GM23248 (cell line): ENCODE results near the gene TWSG1. TPM values are rescaled to one million over a fixed set of nuclear protein-coding genes. Genes with fewer than 3 reads are reported as not detected.

Experiments
- DNase-seq: peaks from one replicate; pipeline ENCODE4 v3.0.0-alpha.2; 2015
- H2AFZ ChIP-seq: fragments of 200-600 bp; sonication (generic); 2 replicates; pipeline ENCODE4 v1.6.1; 2016; ENCODE audit warnings: antibody characterized with exemption
- H3F3A ChIP-seq: fragments of 200-600 bp; sonication (generic); 2 replicates; pipeline ENCODE4 v1.6.1; 2016; ENCODE audit warnings: mild to moderate bottlenecking, antibody characterized with exemption, mixed run types; ENCODE audit not compliant: insufficient read depth
- H3K27ac ChIP-seq: fragments of 200-600 bp; sonication (generic); 2 replicates; pipeline ENCODE4 v1.5.1; 2016; ENCODE audit warnings: mild to moderate bottlenecking
- H3K27me3 ChIP-seq: fragments of 200-600 bp; sonication (generic); replicated peaks from 2 replicates; pipeline ENCODE4 v1.6.1; 2016; ENCODE audit warnings: mild to moderate bottlenecking; ENCODE audit not compliant: insufficient read depth
- H3K36me3 ChIP-seq: fragments of 200-600 bp; sonication (generic); 2 replicates; pipeline ENCODE4 v1.6.1; 2016; ENCODE audit warnings: low read depth, mild to moderate bottlenecking
- H3K4me1 ChIP-seq: fragments of 200-600 bp; sonication (generic); 2 replicates; pipeline ENCODE4 v1.6.1; 2016; ENCODE audit warnings: mild to moderate bottlenecking; ENCODE audit not compliant: insufficient read depth
- H3K4me2 ChIP-seq: fragments of 200-600 bp; sonication (generic); one replicate; pipeline ENCODE4 v1.6.1; 2016; ENCODE audit warnings: mild to moderate bottlenecking; ENCODE audit not compliant: unreplicated experiment
- H3K4me3 ChIP-seq: fragments of 200-600 bp; sonication (generic); 2 replicates; pipeline ENCODE4 v1.5.1; 2016; ENCODE audit warnings: mild to moderate bottlenecking
- H3K79me2 ChIP-seq: fragments of 200-600 bp; sonication (generic); 2 replicates; pipeline ENCODE4 v1.6.1; 2016; ENCODE audit warnings: mild to moderate bottlenecking; ENCODE audit not compliant: insufficient read depth
- H3K9ac ChIP-seq: fragments of 200-600 bp; sonication (generic); 2 replicates; pipeline ENCODE4 v1.6.1; 2016; ENCODE audit warnings: mild to moderate bottlenecking
- H3K9me2 ChIP-seq: fragments of 200-600 bp; sonication (generic); 2 replicates; pipeline ENCODE4 v1.6.1; 2016; ENCODE audit warnings: mixed run types, mild to moderate bottlenecking, moderate library complexity; ENCODE audit not compliant: insufficient read depth
- H3K9me3 ChIP-seq: fragments of 200-600 bp; sonication (generic); one replicate; pipeline ENCODE4 v1.6.1; 2017; ENCODE audit warnings: low read depth
- H4K20me1 ChIP-seq: fragments of 200-600 bp; sonication (generic); 2 replicates; pipeline ENCODE4 v1.6.0; 2016; ENCODE audit not compliant: insufficient read depth
- EZH2 ChIP-seq: fragments of 200-600 bp; sonication (generic); IDR thresholded peaks from 2 replicates; pipeline ENCODE4 v1.6.1; 2018; ENCODE audit warnings: antibody characterized with exemption, mild to moderate bottlenecking; ENCODE audit not compliant: insufficient read depth, poor library complexity, severe bottlenecking
- EZH2phosphoT487 ChIP-seq: fragments of 200-600 bp; sonication (generic); IDR thresholded peaks from 2 replicates; pipeline ENCODE4 v1.6.1; 2018; ENCODE audit warnings: antibody characterized with exemption, moderate library complexity, mild to moderate bottlenecking, low read depth; ENCODE audit not compliant: insufficient read depth
- WGBS, 2 experiments: methylation state at CpG; one replicate each; pipeline ENCODE4 v1.1.6; 2015 to 2017; ENCODE audit warnings: low lambda C conversion rate in 2 of 2, low coverage in 1 of 2; ENCODE audit errors: missing lambda C conversion rate in 2 of 2; 5-methylcytosine and 5-hydroxymethylcytosine counted together
- in situ Hi-C: fragments of 300-500 bp; cut with MboI; formaldehyde crosslinking; loops from 2 replicates; pipeline ENCODE4 v1.15.0; 2020
- polyA plus RNA-seq: library from polyadenylated mRNA; unstranded; fragments of >200 nt; fragmentation: Nextera tagmentation; extraction: Ambion mirVana; gene quantifications from 2 replicates; pipeline ENCODE4 v1.2.1, GENCODE V29; 2016
- total RNA-seq: library from RNA; depleted of rRNA; stranded (reverse); fragments of >200 nt; shearing (Covaris generic); gene quantifications from 2 replicates; pipeline ENCODE4 v1.2.3, GENCODE V29; 2014

The TWSG1 gene
- total and polyA plus RNA-seq, 2 experiments from 2014 or later = 113 to 136 TPM

DNA sequence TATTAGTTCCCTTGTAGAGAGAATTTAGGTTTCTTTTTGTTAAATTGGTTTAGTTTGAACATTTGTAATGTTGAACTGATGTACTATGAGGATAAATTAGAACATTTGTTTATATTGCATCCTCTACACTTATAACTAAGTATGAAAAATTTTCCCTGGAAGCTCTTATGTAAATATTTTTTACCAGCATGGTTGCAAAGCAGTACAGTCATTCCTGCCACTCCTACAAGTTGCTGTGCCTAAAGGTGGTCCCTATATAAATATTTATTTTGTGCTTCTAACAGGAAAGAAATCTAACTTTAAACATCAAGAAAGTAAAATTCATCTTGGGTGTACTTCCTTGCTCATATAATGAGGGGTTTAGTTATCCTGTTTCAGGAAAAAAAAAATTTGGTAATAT is 14.2 kb downstream of the TWSG1 start:
- Histone ChIP-seq H3K27me3 (no peaks in the 10 kb centered on the region), H3K9me3 (no peaks in the 10 kb centered on the region), H3K4me2 (peak overlapping the region; percentile 76), H3K4me3 (peak overlapping the region; percentile 23; the same call in 1 of the 2 replicates), H4K20me1 (no peaks in the 10 kb centered on the region), H3K4me1 (peaks cover 15% of the 10 kb centered on the region), H3K9ac (0 out of 2 replicates have a peak overlapping the region, but pooled peaks have one; percentile 2), H2AFZ (no peak overlapping the region), H3K9me2 (no peaks in the 10 kb centered on the region), H3K36me3 (peaks cover 6% of the 10 kb centered on the region; the same call in 1 of the 2 replicates), H3F3A (peaks cover 11% of the 10 kb centered on the region), H3K79me2 (peaks cover 100% of the 10 kb centered on the region), H3K27ac (peak overlapping the region; percentile 17; the same call in 1 of the 2 replicates)
- peak; percentile 36 for DNase-seq
- in situ Hi-C loops = no loop called here
- TF ChIP-seq EZH2 = no peak
- TF ChIP-seq EZH2phosphoT487 = no peak

DNA sequence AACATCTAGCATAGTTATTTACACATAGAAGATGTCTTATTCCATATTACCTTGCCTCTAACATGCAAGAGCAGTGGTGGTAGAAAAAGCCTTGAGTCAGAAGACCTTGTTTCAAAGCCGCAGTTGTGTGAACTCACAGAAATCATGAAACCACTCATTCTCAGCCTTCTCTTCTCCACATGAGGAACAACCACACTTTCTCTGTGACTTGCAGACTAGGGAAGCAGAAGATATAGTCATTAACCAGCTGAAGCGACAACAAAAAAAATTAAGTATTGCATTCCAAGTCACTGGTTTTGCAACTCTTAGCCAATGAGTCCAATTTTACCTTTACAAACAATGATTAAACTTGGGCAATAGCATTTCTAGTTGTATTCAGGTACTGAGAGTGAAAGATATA is 19.0 kb downstream of the TWSG1 start:
- 0 out of 2 replicates have a peak, but pooled peaks cover 6% of the 10 kb centered on the region for H3K36me3 ChIP-seq
- peaks cover 2% of the 10 kb centered on the region for H3F3A ChIP-seq
- H3K4me1 ChIP-seq = peaks cover 6% of the 10 kb centered on the region
- no peak overlapping the region for H3K27ac ChIP-seq
- H3K9me3 ChIP-seq = no peaks in the 10 kb centered on the region
- in situ Hi-C loops = no loop called here
- 98 to 100% methylated on average over 2 of the region's 2 CpGs for WGBS, 2 experiments
- no peak for DNase-seq
- H3K9ac ChIP-seq = no peak overlapping the region
- no peaks in the 10 kb centered on the region for H4K20me1 ChIP-seq
- H3K79me2 ChIP-seq = peaks cover 97% of the 10 kb centered on the region
- H3K4me2 ChIP-seq = no peak overlapping the region
- H3K4me3 ChIP-seq = no peak overlapping the region
- no peaks in the 10 kb centered on the region for H3K9me2 ChIP-seq
- TF ChIP-seq EZH2phosphoT487 (no peak), EZH2 (no peak)
- H2AFZ ChIP-seq = no peak overlapping the region
- H3K27me3 ChIP-seq = no peaks in the 10 kb centered on the region

GRCh38 chr18:9354256-9354655 is 19.7 kb downstream of the TWSG1 start:
- Histone ChIP-seq H3K9me3 (no peaks in the 10 kb centered on the region), H3K79me2 (peaks cover 96% of the 10 kb centered on the region), H3K4me1 (no peaks in the 10 kb centered on the region), H3K27ac (no peak overlapping the region), H3K9ac (no peak overlapping the region), H3K4me3 (no peak overlapping the region), H3K9me2 (no peaks in the 10 kb centered on the region), H3F3A (no peaks in the 10 kb centered on the region), H4K20me1 (no peaks in the 10 kb centered on the region), H3K4me2 (no peak overlapping the region), H3K36me3 (0 out of 2 replicates have a peak, but pooled peaks cover 6% of the 10 kb centered on the region), H2AFZ (no peak overlapping the region), H3K27me3 (no peaks in the 10 kb centered on the region)
- DNase-seq = peak; percentile 15
- TF ChIP-seq EZH2 (no peak), EZH2phosphoT487 (no peak)
- 95 to 100% methylated on average over 1 of the region's 1 CpG for WGBS, 2 experiments
- in situ Hi-C loops = no loop called here

GRCh38 chr18:9356976-9357375 is 22.4 kb downstream of the TWSG1 start:
- Histone ChIP-seq H3K27ac (no peak overlapping the region), H3K4me3 (no peak overlapping the region), H2AFZ (no peak overlapping the region), H3K4me1 (no peaks in the 10 kb centered on the region), H3K9me2 (no peaks in the 10 kb centered on the region), H3K9me3 (no peaks in the 10 kb centered on the region), H3K4me2 (no peak overlapping the region), H3K27me3 (no peaks in the 10 kb centered on the region), H3K36me3 (0 out of 2 replicates have a peak, but pooled peaks cover 6% of the 10 kb centered on the region), H3F3A (no peaks in the 10 kb centered on the region), H3K9ac (no peak overlapping the region), H4K20me1 (no peaks in the 10 kb centered on the region), H3K79me2 (peaks cover 75% of the 10 kb centered on the region)
- DNase-seq = peak; percentile 11
- WGBS, 2 experiments = 93 to 97% methylated on average over 2 of the region's 2 CpGs
- no peak for TF ChIP-seq EZH2
- TF ChIP-seq EZH2phosphoT487 = no peak
- in situ Hi-C loops = no loop called here

DNA sequence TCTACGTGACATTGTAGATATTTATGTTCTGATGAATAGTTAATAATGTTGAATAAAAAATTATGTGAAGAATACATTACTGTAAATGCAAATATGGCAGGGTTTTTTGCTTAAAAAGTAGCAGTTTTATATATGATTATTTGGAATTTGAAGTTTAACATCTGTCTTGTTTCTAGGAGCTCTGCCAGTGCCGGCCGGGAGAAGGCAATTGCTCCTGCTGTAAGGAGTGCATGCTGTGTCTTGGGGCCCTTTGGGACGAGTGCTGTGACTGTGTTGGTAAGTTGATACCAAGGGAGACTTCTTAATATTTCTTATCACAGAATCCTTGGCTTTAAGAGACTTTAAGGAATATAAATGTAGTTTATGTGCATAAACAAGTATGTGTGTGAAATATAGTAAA is 25.2 kb downstream of the TWSG1 start:
- Histone ChIP-seq H3K4me1 (no peaks in the 10 kb centered on the region; the same call in 1 of the 2 replicates), H3K4me3 (no peak overlapping the region), H2AFZ (no peak overlapping the region), H3K4me2 (no peak overlapping the region), H3K36me3 (0 out of 2 replicates have a peak, but pooled peaks cover 6% of the 10 kb centered on the region), H3K9me2 (no peaks in the 10 kb centered on the region), H3K9me3 (no peaks in the 10 kb centered on the region), H3K27me3 (no peaks in the 10 kb centered on the region), H3K9ac (no peak overlapping the region), H3F3A (no peaks in the 10 kb centered on the region), H3K79me2 (peaks cover 57% of the 10 kb centered on the region), H4K20me1 (no peaks in the 10 kb centered on the region), H3K27ac (no peak overlapping the region)
- DNase-seq = no peak
- TF ChIP-seq EZH2phosphoT487 (no peak), EZH2 (no peak)
- 87 to 92% methylated on average over 4 of the region's 4 CpGs for WGBS, 2 experiments
- in situ Hi-C loops = no loop called here
